HEK293 (cell line): ENCODE results near the gene USP12.

Experiments
- BCL11B ChIP-seq: fragments of 450-650 bp; formaldehyde crosslinking; IDR thresholded peaks from 2 replicates; pipeline ENCODE4 v1.5.1; 2016; ENCODE audit warnings: low read depth, missing biosample characterization, missing genetic modification characterization
- GFI1B ChIP-seq: fragments of 450-650 bp; formaldehyde crosslinking; IDR thresholded peaks from 2 replicates; pipeline ENCODE4 v1.5.1; 2016; ENCODE audit warnings: missing biosample characterization, missing genetic modification characterization
- GLI2 ChIP-seq: fragments of 450-650 bp; formaldehyde crosslinking; IDR thresholded peaks from 2 replicates; pipeline ENCODE4; 2017; ENCODE audit warnings: missing biosample characterization, missing genetic modification characterization, low read depth, borderline replicate concordance
- HOXC10 ChIP-seq: sonication (generic); formaldehyde crosslinking; IDR thresholded peaks from 2 replicates; pipeline ENCODE4 v1.8.1; 2023; ENCODE audit warnings: mild to moderate bottlenecking, missing genetic modification reagents
- SP3 ChIP-seq: fragments of 450-650 bp; formaldehyde crosslinking; IDR thresholded peaks from 2 replicates; pipeline ENCODE4 v1.5.1; 2016; ENCODE audit warnings: missing biosample characterization, missing genetic modification characterization
- SP7 ChIP-seq: fragments of 450-650 bp; formaldehyde crosslinking; IDR thresholded peaks from 2 replicates; pipeline ENCODE4 v1.5.1; 2016; ENCODE audit warnings: missing biosample characterization, missing genetic modification characterization
- TRIM28 ChIP-seq: IDR thresholded peaks from 2 replicates; pipeline ENCODE4 v1.6.1; 2011; ENCODE audit warnings: low read length, control low read depth, borderline replicate concordance
- ZBTB48 ChIP-seq: fragments of 450-650 bp; formaldehyde crosslinking; IDR thresholded peaks from 2 replicates; pipeline ENCODE4 v1.5.1; 2016; ENCODE audit warnings: missing biosample characterization, missing genetic modification characterization
- ZNF16 ChIP-seq: fragments of 450-650 bp; formaldehyde crosslinking; IDR thresholded peaks from 2 replicates; pipeline ENCODE4 v1.5.1; 2016; ENCODE audit warnings: low read depth, missing biosample characterization, missing genetic modification characterization
- ZNF184 ChIP-seq: fragments of 450-650 bp; IDR thresholded peaks from 2 replicates; pipeline ENCODE4 v1.5.1; 2018; ENCODE audit warnings: missing biosample characterization, mild to moderate bottlenecking, missing genetic modification characterization
- ZNF2 ChIP-seq: fragments of 450-650 bp; formaldehyde crosslinking; IDR thresholded peaks from 2 replicates; pipeline ENCODE4 v1.5.1; 2016; ENCODE audit warnings: missing biosample characterization, missing genetic modification characterization
- ZNF404 ChIP-seq: fragments of 450-650 bp; formaldehyde crosslinking; IDR thresholded peaks from 2 replicates; pipeline ENCODE4 v1.5.1; 2017; ENCODE audit warnings: missing biosample characterization, missing genetic modification characterization
- ZNF473 ChIP-seq: fragments of 450-650 bp; formaldehyde crosslinking; IDR thresholded peaks from 2 replicates; pipeline ENCODE4 v1.5.1; 2017; ENCODE audit warnings: missing biosample characterization, missing genetic modification characterization
- ZNF48 ChIP-seq: fragments of 450-650 bp; formaldehyde crosslinking; IDR thresholded peaks from 2 replicates; pipeline ENCODE4 v1.5.1; 2016; ENCODE audit warnings: missing biosample characterization, missing genetic modification characterization
- ZNF501 ChIP-seq: fragments of 450-650 bp; formaldehyde crosslinking; IDR thresholded peaks from 2 replicates; pipeline ENCODE4 v1.5.1; 2016; ENCODE audit warnings: missing biosample characterization, missing genetic modification characterization
- ZNF514 ChIP-seq: fragments of 450-650 bp; formaldehyde crosslinking; IDR thresholded peaks from 2 replicates; pipeline ENCODE4 v1.5.1; 2016; ENCODE audit warnings: missing biosample characterization, missing genetic modification characterization
- ZNF549 ChIP-seq: fragments of 450-650 bp; IDR thresholded peaks from 2 replicates; pipeline ENCODE4 v1.5.1; 2018; ENCODE audit warnings: missing biosample characterization, missing genetic modification characterization, mild to moderate bottlenecking, inconsistent platforms, moderate library complexity
- ZNF560 ChIP-seq: fragments of 450-650 bp; formaldehyde crosslinking; IDR thresholded peaks from 2 replicates; pipeline ENCODE4 v1.5.1; 2017; ENCODE audit warnings: missing biosample characterization, missing genetic modification characterization, borderline replicate concordance
- ZNF561 ChIP-seq: fragments of 450-650 bp; IDR thresholded peaks from 2 replicates; pipeline ENCODE4 v1.5.1; 2018; ENCODE audit warnings: missing biosample characterization, missing genetic modification characterization, borderline replicate concordance
- ZNF596 ChIP-seq: fragments of 450-650 bp; IDR thresholded peaks from 2 replicates; pipeline ENCODE4 v1.5.0; 2018; ENCODE audit warnings: missing biosample characterization, mild to moderate bottlenecking, missing genetic modification characterization, moderate library complexity
- ZNF621 ChIP-seq: fragments of 450-650 bp; formaldehyde crosslinking; IDR thresholded peaks from 2 replicates; pipeline ENCODE4 v1.5.1; 2017; ENCODE audit warnings: missing biosample characterization, missing genetic modification characterization
- ZNF792 ChIP-seq: fragments of 450-650 bp; formaldehyde crosslinking; IDR thresholded peaks from 2 replicates; pipeline ENCODE4 v1.5.1; 2016; ENCODE audit warnings: missing biosample characterization, missing genetic modification characterization
- ZSCAN30 ChIP-seq: fragments of 450-650 bp; IDR thresholded peaks from 2 replicates; pipeline ENCODE4 v1.5.1; 2018; ENCODE audit warnings: missing biosample characterization, mild to moderate bottlenecking, missing genetic modification characterization, moderate library complexity
- TF ChIP-seq, protein P1 (sequence below): fragments of 450-650 bp; formaldehyde crosslinking; IDR thresholded peaks from 2 replicates; pipeline ENCODE4 v1.5.1; 2016; ENCODE audit warnings: missing biosample characterization, missing genetic modification characterization
- TF ChIP-seq, protein P2 (sequence below): fragments of 450-650 bp; formaldehyde crosslinking; IDR thresholded peaks from 2 replicates; pipeline ENCODE4 v1.5.1; 2017; ENCODE audit warnings: missing biosample characterization, missing genetic modification characterization
- TF ChIP-seq, protein P3 (sequence below): fragments of 450-650 bp; formaldehyde crosslinking; IDR thresholded peaks from 2 replicates; pipeline ENCODE4 v1.5.1; 2016; ENCODE audit warnings: missing biosample characterization, missing genetic modification characterization
- TF ChIP-seq, protein P4 (sequence below): fragments of 450-650 bp; formaldehyde crosslinking; IDR thresholded peaks from 2 replicates; pipeline ENCODE4 v1.5.1; 2016; ENCODE audit warnings: missing biosample characterization, missing genetic modification characterization, borderline replicate concordance

The USP12 gene

DNA sequence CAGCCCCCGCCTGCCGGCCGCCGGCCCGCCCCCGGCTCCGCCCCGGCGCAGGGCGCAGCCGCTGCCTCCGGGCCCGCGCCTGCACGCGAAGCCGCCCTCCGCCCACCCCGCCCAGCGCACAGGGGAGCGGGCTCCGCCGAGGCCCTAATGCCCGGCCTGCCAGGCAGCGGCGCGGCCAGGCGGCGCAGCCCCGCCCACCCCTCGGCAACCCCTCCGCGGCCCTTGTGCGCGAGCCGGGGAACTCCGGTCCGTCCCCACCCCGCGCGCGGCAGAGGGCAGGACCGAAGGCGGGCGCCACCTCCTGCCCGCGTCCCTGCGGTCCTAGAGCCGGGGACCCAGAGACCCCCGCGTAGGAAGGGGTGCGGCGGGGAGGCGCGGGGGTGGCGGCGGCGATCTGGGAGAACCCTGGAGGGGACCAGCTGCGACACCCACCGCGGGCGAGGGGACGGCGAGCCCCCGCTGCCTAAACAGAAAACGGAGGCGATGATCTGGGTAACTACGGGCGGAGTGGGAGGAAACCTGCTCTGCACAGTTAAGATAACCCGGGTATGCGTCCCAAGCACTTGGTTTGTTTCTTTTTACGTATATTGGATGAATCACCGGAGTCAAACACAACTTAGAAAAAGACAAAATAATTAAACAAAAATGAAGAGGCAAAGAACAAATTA is 350 bp upstream of the USP12 start (continued):
- no peak for TF ChIP-seq ZNF48
- TF ChIP-seq ZNF514 (tag by site-specific recombination): no peak
- no peak for TF ChIP-seq GFI1B
- no peak for TF ChIP-seq ZNF596 (tag by site-specific recombination)
- no peak for TF ChIP-seq HOXC10 (CRISPR knock-in tag)
- TF ChIP-seq SP3: peak; percentile 61
- TF ChIP-seq ZNF561 (tag by site-specific recombination): peak; percentile 85
- TF ChIP-seq ZBTB48 (tag by site-specific recombination): peak; percentile 36; the same call in 1 of the 2 replicates
- no peak for TF ChIP-seq ZNF560 (tag by site-specific recombination)
- TF ChIP-seq, protein P1, sequence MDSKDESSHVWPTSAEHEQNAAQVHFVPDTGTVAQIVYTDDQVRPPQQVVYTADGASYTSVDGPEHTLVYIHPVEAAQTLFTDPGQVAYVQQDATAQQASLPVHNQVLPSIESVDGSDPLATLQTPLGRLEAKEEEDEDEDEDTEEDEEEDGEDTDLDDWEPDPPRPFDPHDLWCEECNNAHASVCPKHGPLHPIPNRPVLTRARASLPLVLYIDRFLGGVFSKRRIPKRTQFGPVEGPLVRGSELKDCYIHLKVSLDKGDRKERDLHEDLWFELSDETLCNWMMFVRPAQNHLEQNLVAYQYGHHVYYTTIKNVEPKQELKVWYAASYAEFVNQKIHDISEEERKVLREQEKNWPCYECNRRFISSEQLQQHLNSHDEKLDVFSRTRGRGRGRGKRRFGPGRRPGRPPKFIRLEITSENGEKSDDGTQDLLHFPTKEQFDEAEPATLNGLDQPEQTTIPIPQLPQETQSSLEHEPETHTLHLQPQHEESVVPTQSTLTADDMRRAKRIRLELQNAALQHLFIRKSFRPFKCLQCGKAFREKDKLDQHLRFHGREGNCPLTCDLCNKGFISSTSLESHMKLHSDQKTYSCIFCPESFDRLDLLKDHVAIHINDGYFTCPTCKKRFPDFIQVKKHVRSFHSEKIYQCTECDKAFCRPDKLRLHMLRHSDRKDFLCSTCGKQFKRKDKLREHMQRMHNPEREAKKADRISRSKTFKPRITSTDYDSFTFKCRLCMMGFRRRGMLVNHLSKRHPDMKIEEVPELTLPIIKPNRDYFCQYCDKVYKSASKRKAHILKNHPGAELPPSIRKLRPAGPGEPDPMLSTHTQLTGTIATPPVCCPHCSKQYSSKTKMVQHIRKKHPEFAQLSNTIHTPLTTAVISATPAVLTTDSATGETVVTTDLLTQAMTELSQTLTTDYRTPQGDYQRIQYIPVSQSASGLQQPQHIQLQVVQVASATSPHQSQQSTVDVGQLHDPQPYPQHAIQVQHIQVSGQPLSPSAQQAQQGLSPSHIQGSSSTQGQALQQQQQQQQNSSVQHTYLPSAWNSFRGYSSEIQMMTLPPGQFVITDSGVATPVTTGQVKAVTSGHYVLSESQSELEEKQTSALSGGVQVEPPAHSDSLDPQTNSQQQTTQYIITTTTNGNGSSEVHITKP (tag by site-specific recombination): peak; percentile 84
- no peak for TF ChIP-seq ZNF473 (tag by site-specific recombination)
- TF ChIP-seq BCL11B: no peak
- TF ChIP-seq ZNF549 (tag by site-specific recombination): no peak
- TF ChIP-seq GLI2 (tag by site-specific recombination): no peak
- no peak for TF ChIP-seq ZNF404 (tag by site-specific recombination)
- TF ChIP-seq, protein P2, sequence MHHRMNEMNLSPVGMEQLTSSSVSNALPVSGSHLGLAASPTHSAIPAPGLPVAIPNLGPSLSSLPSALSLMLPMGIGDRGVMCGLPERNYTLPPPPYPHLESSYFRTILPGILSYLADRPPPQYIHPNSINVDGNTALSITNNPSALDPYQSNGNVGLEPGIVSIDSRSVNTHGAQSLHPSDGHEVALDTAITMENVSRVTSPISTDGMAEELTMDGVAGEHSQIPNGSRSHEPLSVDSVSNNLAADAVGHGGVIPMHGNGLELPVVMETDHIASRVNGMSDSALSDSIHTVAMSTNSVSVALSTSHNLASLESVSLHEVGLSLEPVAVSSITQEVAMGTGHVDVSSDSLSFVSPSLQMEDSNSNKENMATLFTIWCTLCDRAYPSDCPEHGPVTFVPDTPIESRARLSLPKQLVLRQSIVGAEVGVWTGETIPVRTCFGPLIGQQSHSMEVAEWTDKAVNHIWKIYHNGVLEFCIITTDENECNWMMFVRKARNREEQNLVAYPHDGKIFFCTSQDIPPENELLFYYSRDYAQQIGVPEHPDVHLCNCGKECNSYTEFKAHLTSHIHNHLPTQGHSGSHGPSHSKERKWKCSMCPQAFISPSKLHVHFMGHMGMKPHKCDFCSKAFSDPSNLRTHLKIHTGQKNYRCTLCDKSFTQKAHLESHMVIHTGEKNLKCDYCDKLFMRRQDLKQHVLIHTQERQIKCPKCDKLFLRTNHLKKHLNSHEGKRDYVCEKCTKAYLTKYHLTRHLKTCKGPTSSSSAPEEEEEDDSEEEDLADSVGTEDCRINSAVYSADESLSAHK (tag by site-specific recombination): no peak
- TF ChIP-seq, protein P3, sequence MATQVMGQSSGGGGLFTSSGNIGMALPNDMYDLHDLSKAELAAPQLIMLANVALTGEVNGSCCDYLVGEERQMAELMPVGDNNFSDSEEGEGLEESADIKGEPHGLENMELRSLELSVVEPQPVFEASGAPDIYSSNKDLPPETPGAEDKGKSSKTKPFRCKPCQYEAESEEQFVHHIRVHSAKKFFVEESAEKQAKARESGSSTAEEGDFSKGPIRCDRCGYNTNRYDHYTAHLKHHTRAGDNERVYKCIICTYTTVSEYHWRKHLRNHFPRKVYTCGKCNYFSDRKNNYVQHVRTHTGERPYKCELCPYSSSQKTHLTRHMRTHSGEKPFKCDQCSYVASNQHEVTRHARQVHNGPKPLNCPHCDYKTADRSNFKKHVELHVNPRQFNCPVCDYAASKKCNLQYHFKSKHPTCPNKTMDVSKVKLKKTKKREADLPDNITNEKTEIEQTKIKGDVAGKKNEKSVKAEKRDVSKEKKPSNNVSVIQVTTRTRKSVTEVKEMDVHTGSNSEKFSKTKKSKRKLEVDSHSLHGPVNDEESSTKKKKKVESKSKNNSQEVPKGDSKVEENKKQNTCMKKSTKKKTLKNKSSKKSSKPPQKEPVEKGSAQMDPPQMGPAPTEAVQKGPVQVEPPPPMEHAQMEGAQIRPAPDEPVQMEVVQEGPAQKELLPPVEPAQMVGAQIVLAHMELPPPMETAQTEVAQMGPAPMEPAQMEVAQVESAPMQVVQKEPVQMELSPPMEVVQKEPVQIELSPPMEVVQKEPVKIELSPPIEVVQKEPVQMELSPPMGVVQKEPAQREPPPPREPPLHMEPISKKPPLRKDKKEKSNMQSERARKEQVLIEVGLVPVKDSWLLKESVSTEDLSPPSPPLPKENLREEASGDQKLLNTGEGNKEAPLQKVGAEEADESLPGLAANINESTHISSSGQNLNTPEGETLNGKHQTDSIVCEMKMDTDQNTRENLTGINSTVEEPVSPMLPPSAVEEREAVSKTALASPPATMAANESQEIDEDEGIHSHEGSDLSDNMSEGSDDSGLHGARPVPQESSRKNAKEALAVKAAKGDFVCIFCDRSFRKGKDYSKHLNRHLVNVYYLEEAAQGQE: no peak
- TF ChIP-seq, protein P4, sequence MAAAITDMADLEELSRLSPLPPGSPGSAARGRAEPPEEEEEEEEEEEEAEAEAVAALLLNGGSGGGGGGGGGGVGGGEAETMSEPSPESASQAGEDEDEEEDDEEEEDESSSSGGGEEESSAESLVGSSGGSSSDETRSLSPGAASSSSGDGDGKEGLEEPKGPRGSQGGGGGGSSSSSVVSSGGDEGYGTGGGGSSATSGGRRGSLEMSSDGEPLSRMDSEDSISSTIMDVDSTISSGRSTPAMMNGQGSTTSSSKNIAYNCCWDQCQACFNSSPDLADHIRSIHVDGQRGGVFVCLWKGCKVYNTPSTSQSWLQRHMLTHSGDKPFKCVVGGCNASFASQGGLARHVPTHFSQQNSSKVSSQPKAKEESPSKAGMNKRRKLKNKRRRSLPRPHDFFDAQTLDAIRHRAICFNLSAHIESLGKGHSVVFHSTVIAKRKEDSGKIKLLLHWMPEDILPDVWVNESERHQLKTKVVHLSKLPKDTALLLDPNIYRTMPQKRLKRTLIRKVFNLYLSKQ (tag by site-specific recombination): no peak
- no peak for TF ChIP-seq ZNF16
- peak; percentile 72 for TF ChIP-seq SP7 (tag by site-specific recombination)
- no peak for TF ChIP-seq ZNF621
- no peak for TF ChIP-seq ZNF2 (tag by site-specific recombination)
- TF ChIP-seq ZNF792 (tag by site-specific recombination): no peak
- TF ChIP-seq ZSCAN30 (tag by site-specific recombination): peak; percentile 71; the same call in 1 of the 2 replicates
- TF ChIP-seq ZNF501: peak; percentile 67; the same call in 1 of the 2 replicates
- TF ChIP-seq TRIM28: no peak
- no peak for TF ChIP-seq ZNF184 (tag by site-specific recombination)
